Upper lobe of left lung (tissue), 6 donors: ENCODE measurements around the gene SH3GLB2. TPM values are rescaled to one million over a fixed set of nuclear protein-coding genes. Genes with fewer than 3 reads are reported as not detected.

Experiments
- ATAC-seq, 2 donors: fragments of 200-7000 bp; cut with Tn5 transposase; one replicate each; pipeline ENCODE4 v1.9.1; 2022; ENCODE audit warnings: mild to moderate bottlenecking in 2 of 2, moderate library complexity in 2 of 2; ENCODE audit not compliant: low FRiP score in 2 of 2
- DNase-seq, 2 donors: peaks; one replicate each; pipeline ENCODE4 v3.0.0-alpha.2; 2019 to 2020
- H3K27ac ChIP-seq, 4 donors: fragments of 200-600 bp; sonication (generic); one replicate each; pipeline ENCODE4 v1.5.1; 2016 to 2019
- H3K27me3 ChIP-seq, 4 donors: fragments of 200-600 bp; sonication (generic); one replicate each; pipeline ENCODE4 v1.5.1; 2017 to 2019
- H3K36me3 ChIP-seq, 4 donors: fragments of 200-600 bp; sonication (generic); one replicate each; pipeline ENCODE4 v1.5.1; 2016 to 2019
- H3K4me1 ChIP-seq, 4 donors: fragments of 200-600 bp; sonication (generic); one replicate each; pipeline ENCODE4 v1.5.1; 2018 to 2019
- H3K4me3 ChIP-seq, 4 donors: fragments of 200-600 bp; sonication (generic); one replicate each; pipeline ENCODE4 v1.5.1; 2017 to 2019; ENCODE audit warnings: mild to moderate bottlenecking in 2 of 4, moderate library complexity in 1 of 4
- H3K9me3 ChIP-seq, 4 donors: fragments of 200-600 bp; sonication (generic); one replicate each; pipeline ENCODE4 v1.5.1; 2018 to 2019
- EP300 ChIP-seq, 4 donors: sonication (generic); formaldehyde crosslinking; IDR thresholded peaks; one replicate each; pipeline ENCODE4 v1.5.1; 2017; ENCODE audit warnings: antibody characterized with exemption in 4 of 4, control low read depth in 2 of 4
- POLR2A ChIP-seq, 4 donors: fragments of 450-650 bp; IDR thresholded peaks; one replicate each; pipeline ENCODE4 v1.5.1; 2016 to 2017; ENCODE audit warnings: antibody characterized with exemption in 4 of 4, mild to moderate bottlenecking in 2 of 4
- POLR2AphosphoS5 ChIP-seq, 2 donors: sonication (generic); formaldehyde crosslinking; IDR thresholded peaks; one replicate each; pipeline ENCODE4 v1.5.1; 2017; ENCODE audit warnings: antibody characterized with exemption in 2 of 2
- WGBS, 2 donors: methylation state at CpG; one replicate each; pipeline ENCODE4 v1.1.5; 2017 to 2018; 5-methylcytosine and 5-hydroxymethylcytosine counted together
- total RNA-seq, 6 donors: library from RNA; depleted of rRNA in 4 of 6; stranded (reverse); fragments of >200 nt in 4 of 6; gene quantifications; one replicate each; pipeline versions ENCODE4 v1.1.0 to v1.2.1, GENCODE V29; 2016 to 2021
- TF ChIP-seq, protein P1 (sequence below), 6 experiments: fragments of 450-650 bp in 4 of 6; fragments of 200-600 bp in 2 of 6; sonication (generic) in 2 of 6; IDR thresholded peaks; one replicate each; pipeline ENCODE4 v1.5.1; 2016 to 2019; ENCODE audit warnings: antibody characterized with exemption in 6 of 6
- donor health status: DM: no; HTN: no; CAD: no; lungs with moderate emphysema.
- donor health status: DM: no; HTN: yes; CAD: no; lungs with severe emphysema.

The SH3GLB2 gene
- total RNA-seq, 6 donors from 2014 or later = 69.6 to 202 (median 94.1) TPM

DNA sequence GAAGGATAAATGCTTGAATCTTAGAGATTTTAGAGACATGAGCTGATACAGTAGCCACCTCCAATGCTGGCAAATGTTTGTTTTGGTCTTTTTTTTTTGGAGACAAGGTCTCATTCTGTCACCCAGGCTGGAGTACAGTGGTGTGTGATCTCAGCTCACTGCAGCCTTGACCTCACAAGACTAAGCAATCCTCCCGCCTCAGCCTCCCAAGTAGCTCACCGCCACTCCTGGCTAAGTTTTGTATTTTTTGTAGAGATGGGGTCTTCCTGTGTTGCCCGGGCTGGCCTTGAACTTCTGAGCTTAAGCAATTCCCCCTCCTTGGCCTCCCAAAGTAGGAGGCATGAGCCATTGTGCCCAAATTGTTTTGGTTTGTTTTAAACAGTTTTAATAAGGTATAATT, 46.0 kb upstream of the SH3GLB2 start:
- H3K27me3 ChIP-seq = no peaks in the 10 kb centered on the region
- H3K4me3 ChIP-seq = no peak overlapping the region

GRCh38 chr9:129073404-129073803, 45.3 kb upstream of the SH3GLB2 start:
- TF ChIP-seq EP300 (IDR thresholded peaks at IDR 0.05) (no peak), POLR2AphosphoS5 (IDR thresholded peaks at IDR 0.05) (no peak), POLR2A (IDR thresholded peaks at IDR 0.05) (no peak)
- TF ChIP-seq, protein P1, sequence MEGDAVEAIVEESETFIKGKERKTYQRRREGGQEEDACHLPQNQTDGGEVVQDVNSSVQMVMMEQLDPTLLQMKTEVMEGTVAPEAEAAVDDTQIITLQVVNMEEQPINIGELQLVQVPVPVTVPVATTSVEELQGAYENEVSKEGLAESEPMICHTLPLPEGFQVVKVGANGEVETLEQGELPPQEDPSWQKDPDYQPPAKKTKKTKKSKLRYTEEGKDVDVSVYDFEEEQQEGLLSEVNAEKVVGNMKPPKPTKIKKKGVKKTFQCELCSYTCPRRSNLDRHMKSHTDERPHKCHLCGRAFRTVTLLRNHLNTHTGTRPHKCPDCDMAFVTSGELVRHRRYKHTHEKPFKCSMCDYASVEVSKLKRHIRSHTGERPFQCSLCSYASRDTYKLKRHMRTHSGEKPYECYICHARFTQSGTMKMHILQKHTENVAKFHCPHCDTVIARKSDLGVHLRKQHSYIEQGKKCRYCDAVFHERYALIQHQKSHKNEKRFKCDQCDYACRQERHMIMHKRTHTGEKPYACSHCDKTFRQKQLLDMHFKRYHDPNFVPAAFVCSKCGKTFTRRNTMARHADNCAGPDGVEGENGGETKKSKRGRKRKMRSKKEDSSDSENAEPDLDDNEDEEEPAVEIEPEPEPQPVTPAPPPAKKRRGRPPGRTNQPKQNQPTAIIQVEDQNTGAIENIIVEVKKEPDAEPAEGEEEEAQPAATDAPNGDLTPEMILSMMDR (IDR thresholded peaks at IDR 0.05) = no peak
- DNase-seq = no peak
- 82 to 88% methylated on average over 8 of the region's 8 CpGs for WGBS, 2 donors

More for the DNA sequence above, 46.0 kb upstream of the SH3GLB2 start:
- no peak for DNase-seq
- WGBS, 2 donors = 81 to 88% methylated on average over 3 of the region's 3 CpGs
- Histone ChIP-seq H3K27ac (no peak overlapping the region), H3K9me3 (no peaks in the 10 kb centered on the region), H3K36me3 (peaks cover 0 to 13% (median 6%) of the 10 kb centered on the region in 4 donors), H3K4me1 (peaks cover 0 to 2% (median under 1%) of the 10 kb centered on the region in 4 donors)
- TF ChIP-seq EP300 (IDR thresholded peaks at IDR 0.05) (no peak), POLR2A (IDR thresholded peaks at IDR 0.05) (no peak), POLR2AphosphoS5 (IDR thresholded peaks at IDR 0.05) (no peak)
- TF ChIP-seq, protein P1 (IDR thresholded peaks at IDR 0.05) = no peak
- ATAC-seq = no peak

GRCh38 chr9:129072171-129072570, 44.0 kb upstream of the SH3GLB2 start:
- H3K4me1 ChIP-seq = peaks cover 0 to 6% (median 2%) of the 10 kb centered on the region in 4 donors
- WGBS, 2 donors = 29 to 68% methylated on average over 4 to 9 of the region's 9 CpGs
- DNase-seq (no peak), ATAC-seq (no peak)
- H3K9me3 ChIP-seq = no peaks in the 10 kb centered on the region
- H3K27me3 ChIP-seq = no peaks in the 10 kb centered on the region
- TF ChIP-seq EP300 (IDR thresholded peaks at IDR 0.05) (no peak), POLR2AphosphoS5 (IDR thresholded peaks at IDR 0.05) (no peak), POLR2A (IDR thresholded peaks at IDR 0.05) (no peak)
- TF ChIP-seq, protein P1 (IDR thresholded peaks at IDR 0.05) = no peak
- H3K36me3 ChIP-seq = peaks cover 0 to 33% (median 23%) of the 10 kb centered on the region in 4 donors
- no peak overlapping the region for H3K4me3 ChIP-seq
- no peak overlapping the region for H3K27ac ChIP-seq

More at GRCh38 chr9:129073404-129073803, 45.3 kb upstream of the SH3GLB2 start:
- ATAC-seq = no peak
- Histone ChIP-seq H3K27ac (no peak overlapping the region), H3K9me3 (no peaks in the 10 kb centered on the region), H3K36me3 (peaks cover 0 to 20% (median 13%) of the 10 kb centered on the region in 4 donors), H3K4me1 (peaks cover 0 to 6% (median 2%) of the 10 kb centered on the region in 4 donors), H3K27me3 (no peaks in the 10 kb centered on the region), H3K4me3 (no peak overlapping the region)

- peaks cover 0 to 6% (median 2%) of the 10 kb centered on the region in 4 donors for H3K4me1 ChIP-seq
- H3K9me3 ChIP-seq = no peaks in the 10 kb centered on the region
- H3K4me3 ChIP-seq = no peak overlapping the region
- ATAC-seq (no peak), DNase-seq (no peak)
- no peak overlapping the region for H3K27ac ChIP-seq
- 38 to 51% methylated on average over 6 to 9 of the region's 10 CpGs for WGBS, 2 donors
- no peak for TF ChIP-seq POLR2A (IDR thresholded peaks at IDR 0.05)
- TF ChIP-seq EP300 (IDR thresholded peaks at IDR 0.05) = no peak
- TF ChIP-seq, protein P1 (IDR thresholded peaks at IDR 0.05) = no peak
- no peak for TF ChIP-seq POLR2AphosphoS5 (IDR thresholded peaks at IDR 0.05)
- peaks cover 0 to 34% (median 24%) of the 10 kb centered on the region in 4 donors for H3K36me3 ChIP-seq
- no peaks in the 10 kb centered on the region for H3K27me3 ChIP-seq
These were observed 43.5 kb upstream of the SH3GLB2 start for GRCh38 chr9:129071526-129072126.
